ENCODE results near the gene TMEM69.
A peak's percentile ranks its signal among the peaks of the same experiment; 100 is the strongest.
"Not testable (repeated sequence)": the region's sequence is repeated elsewhere in the genome, so short reads cannot be mapped to it uniquely, and the experiment has no call there.

Gene TMEM69

GRCh38 chr1:45687754-45688740 is at the start of gene TMEM69:
Gene TMEM69, plus strand, starts transcription at chr1:45688181. Its CDS starts 2,888 bp downstream, at chr1:45691069.
- DNase-seq: peak; percentile 15

- no peak for DNase-seq
Observed at GRCh38 chr1:45640293-45640692, 47.7 kb upstream of the TMEM69 start.

- DNase-seq: no peak
Observed at GRCh38 chr1:45643321-45643720, 44.7 kb upstream of the TMEM69 start.

- DNase-seq: no peak
Observed at GRCh38 chr1:45643978-45644377, 44.0 kb upstream of the TMEM69 start.

GRCh38 chr1:45644661-45645060 is 43.3 kb upstream of the TMEM69 start:
- DNase-seq: no peak

GRCh38 chr1:45647248-45648021 is 40.5 kb upstream of the TMEM69 start:
- no peak for DNase-seq

- no peak for DNase-seq
Observed at GRCh38 chr1:45654540-45655280, 33.3 kb upstream of the TMEM69 start.

GRCh38 chr1:45656573-45657226 is 31.3 kb upstream of the TMEM69 start:
- no peak for DNase-seq

GRCh38 chr1:45658171-45658570 is 29.8 kb upstream of the TMEM69 start:
- DNase-seq: no peak

- no peak for DNase-seq
Observed at GRCh38 chr1:45659222-45659621, 28.8 kb upstream of the TMEM69 start.

GRCh38 chr1:45660336-45660735 is 27.6 kb upstream of the TMEM69 start:
- no peak for DNase-seq

- no peak for DNase-seq
Observed at GRCh38 chr1:45666836-45667235, 21.1 kb upstream of the TMEM69 start.

- DNase-seq: no peak
Observed at GRCh38 chr1:45667321-45668111, 20.5 kb upstream of the TMEM69 start.

GRCh38 chr1:45668526-45668925 is 19.5 kb upstream of the TMEM69 start:
- DNase-seq: no peak

- DNase-seq: no peak
Observed at GRCh38 chr1:45669379-45669778, 18.6 kb upstream of the TMEM69 start.

GRCh38 chr1:45669859-45670655 is 17.9 kb upstream of the TMEM69 start:
- no peak for DNase-seq

- no peak for DNase-seq
Observed at GRCh38 chr1:45673956-45674355, 14.0 kb upstream of the TMEM69 start.

GRCh38 chr1:45674478-45674877 is 13.5 kb upstream of the TMEM69 start:
- no peak for DNase-seq

GRCh38 chr1:45676553-45676952 is 11.4 kb upstream of the TMEM69 start:
- DNase-seq: not testable (repeated sequence)

- DNase-seq: no peak
Observed at GRCh38 chr1:45677751-45678245, 10.2 kb upstream of the TMEM69 start.

- DNase-seq: no peak
Observed at GRCh38 chr1:45678489-45678888, 9.5 kb upstream of the TMEM69 start.

Measured in NCI-H524 treated with DMSO at 0.1 percent for 48 hours (cell line).